ENCODE results near the gene TMEM54. TPM values are rescaled to one million over a fixed set of nuclear protein-coding genes. Genes with fewer than 3 reads are reported as not detected.

The TMEM54 gene
- total RNA-seq, 1 experiment from 2014 or later, result 61.5 TPM

DNA sequence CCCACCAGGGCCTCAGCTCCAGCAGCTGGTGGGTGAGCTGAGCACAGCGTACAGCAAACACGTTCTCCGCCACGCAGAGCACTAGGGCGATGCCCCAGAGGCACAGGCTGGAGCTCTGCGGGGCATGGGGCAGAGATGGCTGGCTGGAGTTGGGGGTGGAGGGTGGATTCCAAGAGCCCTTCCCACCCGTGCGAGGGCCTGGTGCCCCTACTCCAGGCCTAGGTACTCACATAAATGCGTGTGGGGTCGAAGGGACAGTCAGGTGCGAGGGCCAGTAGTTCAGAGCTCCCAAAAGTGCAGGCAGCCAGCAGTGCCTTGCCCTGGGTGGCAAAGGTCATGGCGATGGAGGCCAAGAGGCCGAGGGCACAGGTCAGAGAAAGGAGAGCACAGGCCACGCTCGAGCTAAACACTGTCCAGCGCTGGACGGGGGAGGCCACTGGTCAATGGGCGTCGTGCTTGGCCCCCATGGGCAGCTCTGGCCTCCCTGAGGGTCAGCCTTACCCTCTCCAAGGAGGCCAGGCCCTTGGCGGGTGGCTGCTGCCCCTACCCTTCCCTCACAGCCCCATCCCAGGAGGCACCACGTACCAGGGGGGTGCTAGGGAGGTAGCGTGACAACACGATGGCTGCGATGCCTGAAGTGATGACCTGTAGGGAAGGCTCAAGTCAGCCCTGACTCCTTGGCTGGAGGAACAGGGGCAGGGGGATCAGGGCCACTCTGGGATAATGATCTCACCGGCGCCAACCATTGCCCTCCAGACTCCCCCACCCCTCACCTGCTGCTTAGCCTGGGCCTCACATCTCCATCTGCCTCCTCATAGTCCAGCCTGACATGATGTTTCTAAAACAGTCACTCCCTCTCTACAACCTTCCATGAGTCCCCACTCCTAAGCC lies 5.6 kb downstream of the TMEM54 start:
- CTCF ChIA-PET, result interaction anchor here (0.5 kb wide), 1 partner anchor 489 kb away, joined by 6 read pairs; no protein-coding TSS in a partner anchor
- intact Hi-C loops (cut with micrococcal nuclease; ENCODE audit: unreplicated experiment) (no loop called here), in situ Hi-C loops (cut with HindIII; ENCODE audit: low pct_unique_long_range_greater_than_20kb, low sequenced_read_pairs) (no loop called here)
- Histone ChIP-seq H3K4me1 (ENCODE audit: control insufficient read depth, insufficient read depth, low read length) (peaks cover 8% of the 10 kb centered on the region; the same call in 1 of the 2 replicates), H3K36me3 (ENCODE audit: control insufficient read depth, insufficient read depth, low read length) (no peaks in the 10 kb centered on the region; the same call in 1 of the 2 replicates), H3K27ac (ENCODE audit: low read length) (no peak overlapping the region), H3K9me3 (ENCODE audit: control insufficient read depth, insufficient read depth, low read depth, low read length) (no peaks in the 10 kb centered on the region), H3K4me3 (ENCODE audit: low read depth in 2 of 2, low read length in 2 of 2) (no peak overlapping the region), H3K27me3 (ENCODE audit: control insufficient read depth, insufficient read depth, low read length) (no peaks in the 10 kb centered on the region)
- DNase-seq (ENCODE audit: low read depth, low spot score), result no peak
- no TSS peak for BruUV-seq (replicated peaks)
- ATAC-seq, result no peak
- no peak for TF ChIP-seq TCF7L2 (IDR thresholded peaks at IDR 0.05; ENCODE audit: low read depth, low read length)
- TF ChIP-seq SIN3A (IDR thresholded peaks at IDR 0.05; ENCODE audit: borderline replicate concordance, insufficient read depth, low read depth, low read length), result no peak
- no peak for TF ChIP-seq POLR2AphosphoS5 (IDR thresholded peaks at IDR 0.05; ENCODE audit: low read depth, low read length)
- TF ChIP-seq, protein P1, sequence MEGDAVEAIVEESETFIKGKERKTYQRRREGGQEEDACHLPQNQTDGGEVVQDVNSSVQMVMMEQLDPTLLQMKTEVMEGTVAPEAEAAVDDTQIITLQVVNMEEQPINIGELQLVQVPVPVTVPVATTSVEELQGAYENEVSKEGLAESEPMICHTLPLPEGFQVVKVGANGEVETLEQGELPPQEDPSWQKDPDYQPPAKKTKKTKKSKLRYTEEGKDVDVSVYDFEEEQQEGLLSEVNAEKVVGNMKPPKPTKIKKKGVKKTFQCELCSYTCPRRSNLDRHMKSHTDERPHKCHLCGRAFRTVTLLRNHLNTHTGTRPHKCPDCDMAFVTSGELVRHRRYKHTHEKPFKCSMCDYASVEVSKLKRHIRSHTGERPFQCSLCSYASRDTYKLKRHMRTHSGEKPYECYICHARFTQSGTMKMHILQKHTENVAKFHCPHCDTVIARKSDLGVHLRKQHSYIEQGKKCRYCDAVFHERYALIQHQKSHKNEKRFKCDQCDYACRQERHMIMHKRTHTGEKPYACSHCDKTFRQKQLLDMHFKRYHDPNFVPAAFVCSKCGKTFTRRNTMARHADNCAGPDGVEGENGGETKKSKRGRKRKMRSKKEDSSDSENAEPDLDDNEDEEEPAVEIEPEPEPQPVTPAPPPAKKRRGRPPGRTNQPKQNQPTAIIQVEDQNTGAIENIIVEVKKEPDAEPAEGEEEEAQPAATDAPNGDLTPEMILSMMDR (IDR thresholded peaks at IDR 0.05), result no peak
- TF ChIP-seq REST (IDR thresholded peaks at IDR 0.05; ENCODE audit: insufficient read depth in 1 of 2, low read depth in 2 of 2, low read length in 1 of 2), result no peak
- POLR2A ChIA-PET, result interaction anchor here (1.1 kb wide), 1 partner anchor 39 kb away, joined by 3 read pairs; no protein-coding TSS in a partner anchor

DNA sequence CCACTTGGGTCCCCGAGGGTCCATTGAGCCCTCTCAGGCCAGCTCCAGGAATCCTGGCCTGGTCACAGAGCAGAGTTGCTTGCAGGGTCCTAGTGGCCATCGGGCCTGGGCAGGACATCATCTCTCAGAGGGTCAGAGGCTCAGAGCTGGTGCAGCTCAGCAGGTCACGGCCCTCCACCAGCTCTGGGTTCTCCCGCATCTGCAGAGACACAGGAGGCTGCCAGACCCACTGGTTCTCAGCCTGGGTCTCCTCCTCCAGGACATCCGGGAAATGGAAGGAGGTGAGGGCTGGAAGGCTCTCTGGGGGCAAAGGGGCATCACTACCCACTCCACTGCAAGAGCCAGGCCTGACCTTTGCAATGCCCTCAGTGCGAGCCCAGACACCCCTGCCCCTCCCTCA lies 6.5 kb downstream of the TMEM54 start:
- DNase-seq (ENCODE audit: low read depth, low spot score) (no peak), ATAC-seq (no peak; the same call in 1 of the 2 replicates)
- Histone ChIP-seq H3K27me3 (ENCODE audit: control insufficient read depth, insufficient read depth, low read length) (no peaks in the 10 kb centered on the region), H3K36me3 (ENCODE audit: control insufficient read depth, insufficient read depth, low read length) (no peaks in the 10 kb centered on the region), H3K27ac (ENCODE audit: low read length) (no peak overlapping the region), H3K9me3 (ENCODE audit: control insufficient read depth, insufficient read depth, low read depth, low read length) (no peaks in the 10 kb centered on the region), H3K4me1 (ENCODE audit: control insufficient read depth, insufficient read depth, low read length) (peaks cover 4% of the 10 kb centered on the region; the same call in 1 of the 2 replicates), H3K4me3 (ENCODE audit: low read depth in 2 of 2, low read length in 2 of 2) (no peak overlapping the region)
- ChIA-PET CTCF (interaction anchor here (0.5 kb wide), 1 partner anchor 488 kb away, joined by 6 read pairs; no protein-coding TSS in a partner anchor), POLR2A (interaction anchor here (0.9 to 1.1 kb wide), 2 partner anchors 40 to 189 kb away, joined by 3 to 6 read pairs; no protein-coding TSS in a partner anchor)
- TF ChIP-seq TCF7L2 (IDR thresholded peaks at IDR 0.05; ENCODE audit: low read depth, low read length), result no peak
- no peak for TF ChIP-seq SIN3A (IDR thresholded peaks at IDR 0.05; ENCODE audit: borderline replicate concordance, insufficient read depth, low read depth, low read length)
- intact Hi-C loops (cut with micrococcal nuclease; ENCODE audit: unreplicated experiment) (no loop called here), in situ Hi-C loops (cut with HindIII; ENCODE audit: low pct_unique_long_range_greater_than_20kb, low sequenced_read_pairs) (no loop called here)
- BruUV-seq (replicated peaks), result no TSS peak

Measured in Panc1 (cell line).